Measurements from ENCODE around the gene SLC25A21.
"Not testable (repeated sequence)": the region's sequence is repeated elsewhere in the genome, so short reads cannot be mapped to it uniquely, and the experiment has no call there.

Gene SLC25A21

DNA sequence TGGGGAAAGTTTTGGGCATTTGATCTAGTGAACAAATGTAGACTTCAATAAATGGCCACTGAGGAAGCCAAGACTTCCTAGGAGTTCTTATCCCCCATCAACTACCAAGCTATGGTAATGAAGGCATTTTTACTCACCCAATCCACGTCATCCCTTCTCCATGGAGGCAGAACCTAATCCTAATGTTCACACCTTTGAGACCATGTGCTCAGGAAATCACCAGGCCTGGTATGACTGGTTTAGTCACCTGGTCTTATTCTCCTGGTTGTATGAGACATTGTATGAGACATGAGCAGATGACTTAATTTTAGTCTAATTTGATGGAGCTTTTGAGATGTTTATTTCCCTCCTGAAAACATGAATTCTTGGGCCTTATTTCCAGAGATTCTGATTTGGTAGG, 422.2 kb downstream of the SLC25A21 start:
- no peak for DNase-seq

- no peak for DNase-seq
These were observed 423.7 kb downstream of the SLC25A21 start for GRCh38 chr14:36748610-36749213.

GRCh38 chr14:36747411-36748184, 424.8 kb downstream of the SLC25A21 start:
- DNase-seq, result peak; percentile 24

DNA sequence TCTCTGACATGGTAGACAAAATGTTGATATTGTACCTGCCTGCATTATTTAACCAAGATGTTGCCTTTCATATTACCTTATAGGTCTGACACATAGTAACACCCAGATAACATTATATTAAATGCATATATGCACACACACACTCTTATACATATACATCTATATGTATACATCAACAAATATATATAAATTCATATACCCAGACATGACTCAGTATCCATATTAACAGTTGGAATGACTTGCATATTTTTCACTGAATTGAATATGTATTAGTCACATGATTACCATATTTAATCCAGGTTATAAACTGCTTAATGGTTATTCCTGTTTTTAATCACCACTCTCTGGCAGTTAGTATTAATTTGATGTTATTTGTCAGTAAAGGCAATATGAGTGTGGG, 425.5 kb downstream of the SLC25A21 start:
- DNase-seq, result no peak

GRCh38 chr14:36741858-36742257, 430.5 kb downstream of the SLC25A21 start:
- DNase-seq, result no peak

DNA sequence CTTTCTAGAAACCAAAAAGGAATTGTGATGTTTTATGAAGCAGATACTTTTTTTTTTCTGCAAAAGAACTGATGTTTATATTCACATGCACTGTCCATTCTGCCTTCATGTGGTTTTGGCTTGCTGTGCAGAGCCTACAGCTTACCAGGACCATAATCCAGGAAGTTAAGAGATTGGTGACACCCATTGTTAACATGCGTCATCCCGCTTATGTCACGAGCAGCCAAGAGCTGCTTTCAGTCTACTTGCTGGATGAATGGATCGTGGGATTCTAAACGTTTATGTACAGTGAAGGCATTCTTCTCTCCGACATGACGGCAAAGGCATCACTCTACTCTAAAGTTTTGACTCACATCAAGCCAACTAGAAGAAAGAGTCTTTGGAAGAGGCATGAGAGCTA, 434.1 kb downstream of the SLC25A21 start:
- no peak for DNase-seq

DNA sequence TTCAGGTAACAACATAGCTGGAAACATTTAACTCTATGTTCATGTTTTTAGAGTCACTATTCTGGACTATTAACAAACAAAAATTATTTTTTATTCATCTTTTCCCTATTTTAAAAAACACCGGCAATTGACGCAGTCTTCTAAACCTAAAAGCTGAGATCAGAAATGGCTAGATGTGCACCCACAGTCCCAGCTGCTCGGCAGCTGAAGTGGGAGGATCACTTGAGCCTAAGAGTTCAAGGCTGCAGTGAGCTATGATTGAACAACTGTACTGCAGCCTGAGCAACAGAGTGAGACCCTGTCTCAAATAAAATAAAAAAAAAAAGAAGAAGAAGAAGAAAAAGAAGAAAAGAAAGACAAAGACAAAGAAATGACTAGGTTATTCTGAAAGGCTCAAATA, 446.3 kb downstream of the SLC25A21 start:
- DNase-seq, result no peak

DNA sequence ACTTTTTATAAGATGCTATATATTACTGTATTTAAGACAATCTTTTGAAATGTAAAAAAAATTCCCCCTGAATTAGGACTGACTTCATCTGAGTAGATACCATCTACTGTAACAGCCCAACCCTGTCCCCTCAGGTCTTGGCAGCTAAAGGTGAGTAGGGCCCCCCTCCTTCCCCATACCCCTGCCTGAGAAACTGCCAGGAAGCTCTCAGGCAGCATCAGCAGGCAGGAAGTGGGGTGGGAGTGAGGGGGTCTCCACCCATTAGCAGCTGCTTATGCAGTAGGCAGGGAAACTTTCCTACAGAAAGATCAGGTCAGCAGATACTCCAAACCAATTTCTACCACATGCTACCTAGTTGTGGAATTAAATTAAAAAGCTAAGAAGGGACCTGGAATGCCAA, 448.2 kb downstream of the SLC25A21 start:
- no peak for DNase-seq

- no peak for DNase-seq
These were observed 448.9 kb downstream of the SLC25A21 start for GRCh38 chr14:36723530-36723929.

DNA sequence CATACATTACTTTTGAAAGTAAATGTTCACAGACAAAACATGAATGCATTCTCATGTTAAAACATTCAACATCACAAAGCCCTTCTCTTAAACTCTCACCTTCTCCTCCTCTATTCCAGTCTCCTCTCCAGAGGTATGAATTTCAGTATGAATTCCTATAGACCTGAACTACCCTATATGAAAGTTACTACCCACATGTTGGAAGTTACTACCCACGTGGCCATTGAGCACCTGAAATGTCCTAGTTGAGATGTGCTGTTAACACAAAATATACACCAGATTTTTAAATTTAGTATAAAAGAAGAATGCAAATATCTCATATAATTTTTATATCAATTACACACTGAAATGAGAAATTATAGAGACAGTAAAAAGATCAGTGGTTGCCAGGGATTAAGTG, 450.5 kb downstream of the SLC25A21 start:
- DNase-seq, result no peak

DNA sequence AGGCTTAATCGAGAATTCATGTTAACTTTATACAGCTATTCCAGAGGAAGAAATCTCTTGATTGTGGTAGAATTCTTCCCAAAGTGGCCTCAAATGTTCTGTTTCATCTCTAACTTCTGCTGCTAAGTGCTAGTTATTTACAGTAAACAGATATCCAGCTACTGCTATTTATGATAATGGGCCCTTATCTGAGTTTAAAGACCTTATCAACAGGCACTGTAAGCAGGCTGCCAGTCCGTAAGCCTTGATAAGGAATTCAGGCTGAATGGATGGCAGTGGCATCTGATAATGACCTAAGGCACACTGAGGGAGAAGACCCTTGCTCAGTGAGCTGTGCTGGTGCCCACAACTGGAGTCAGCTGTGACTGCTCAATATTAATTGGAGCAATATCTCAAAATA, 451.7 kb downstream of the SLC25A21 start:
- DNase-seq, result no peak

- DNase-seq, result no peak
These were observed 452.6 kb downstream of the SLC25A21 start for GRCh38 chr14:36719823-36720222.

DNA sequence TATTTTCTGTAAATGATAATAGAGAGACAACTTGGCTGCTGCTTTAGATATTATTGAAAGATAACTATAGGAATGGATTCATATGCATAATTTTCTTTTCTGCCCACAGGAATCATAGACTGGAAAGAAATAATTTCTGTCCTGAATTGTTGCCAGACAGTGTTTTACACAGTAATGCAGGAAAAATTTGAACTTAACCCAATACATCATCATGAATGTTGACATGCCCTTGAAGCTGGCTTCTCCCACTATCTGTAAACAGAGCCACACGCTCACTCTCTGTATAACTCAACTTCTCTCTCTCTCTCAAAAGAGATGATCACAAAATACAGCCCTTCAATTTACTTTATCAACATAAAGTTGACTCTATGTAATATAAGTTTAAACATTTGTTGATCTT, 454.2 kb downstream of the SLC25A21 start:
- no peak for DNase-seq

GRCh38 chr14:36717363-36717762, 455.0 kb downstream of the SLC25A21 start:
- no peak for DNase-seq

DNA sequence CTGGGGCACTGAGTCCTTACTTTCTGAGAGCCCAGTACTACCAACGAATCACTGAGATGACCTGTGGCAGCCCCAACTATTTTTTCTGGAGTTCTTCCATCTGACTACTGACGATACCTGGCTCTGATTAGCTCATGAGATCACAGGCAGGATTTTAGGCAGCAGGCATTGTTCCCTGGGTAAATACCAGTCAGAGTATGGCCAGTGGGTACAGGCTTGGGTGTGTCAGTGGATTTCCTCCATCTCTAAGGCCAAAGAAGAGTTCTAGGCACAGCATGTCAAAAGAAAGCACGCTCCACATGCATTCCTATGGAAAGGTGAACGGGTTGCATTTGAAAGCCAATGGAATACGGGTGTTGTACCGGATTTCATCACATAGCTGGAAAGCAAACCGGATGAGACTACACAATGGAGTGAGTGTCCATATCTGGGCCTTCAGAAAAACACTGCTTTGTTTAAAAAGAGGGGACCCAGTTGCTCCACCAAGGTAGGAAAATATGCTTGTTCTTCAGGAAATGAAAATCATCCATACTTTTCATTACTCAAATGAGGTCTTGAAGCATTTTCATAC, 455.7 kb downstream of the SLC25A21 start:
- DNase-seq, result no peak

- DNase-seq, result no peak
These were observed 458.3 kb downstream of the SLC25A21 start for GRCh38 chr14:36713960-36714703.

- no peak for DNase-seq
These were observed 464.8 kb downstream of the SLC25A21 start for GRCh38 chr14:36707570-36707969.

- DNase-seq, result no peak
These were observed 469.9 kb downstream of the SLC25A21 start for GRCh38 chr14:36702474-36702873.

DNA sequence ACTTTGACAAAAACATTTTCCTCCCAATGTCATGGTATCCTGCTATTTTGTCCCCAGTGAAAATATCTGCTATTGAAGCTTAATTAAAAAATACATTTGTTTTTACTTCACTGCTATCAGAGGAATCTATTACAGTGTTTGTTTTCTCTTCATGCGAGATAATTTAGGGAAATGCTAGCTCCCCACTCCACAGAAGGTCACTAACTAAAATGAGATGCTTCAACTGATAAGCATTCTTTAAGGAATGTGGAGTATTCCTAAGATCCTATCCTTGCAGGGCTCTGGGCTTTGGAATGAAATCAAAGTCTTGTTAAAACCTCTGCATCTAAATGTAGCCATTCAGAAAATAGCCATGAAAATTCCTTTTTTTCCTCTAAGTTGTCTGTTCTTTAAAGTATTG, 471.3 kb downstream of the SLC25A21 start:
- no peak for DNase-seq

DNA sequence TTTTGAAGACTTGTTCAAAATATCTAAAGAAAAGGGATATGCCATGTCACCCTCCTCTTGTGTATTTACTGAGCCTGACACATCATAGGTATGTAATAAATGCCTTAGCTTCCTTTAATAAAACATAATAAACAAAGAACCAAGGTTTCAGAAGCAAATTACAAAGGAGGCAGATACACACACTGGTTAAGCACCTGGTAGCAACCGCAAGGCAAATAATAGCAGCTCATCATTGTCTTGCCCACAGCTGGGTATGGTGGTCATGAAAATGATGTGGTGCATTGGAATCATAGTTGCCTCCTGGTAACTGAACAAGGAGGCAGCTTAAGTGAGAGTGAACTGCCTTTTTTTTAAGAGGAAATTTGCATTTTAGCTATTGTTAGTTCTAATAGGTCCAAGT, 471.8 kb downstream of the SLC25A21 start:
- no peak for DNase-seq

- DNase-seq, result not testable (repeated sequence)
These were observed 473.0 kb downstream of the SLC25A21 start for GRCh38 chr14:36699420-36699819.

DNA sequence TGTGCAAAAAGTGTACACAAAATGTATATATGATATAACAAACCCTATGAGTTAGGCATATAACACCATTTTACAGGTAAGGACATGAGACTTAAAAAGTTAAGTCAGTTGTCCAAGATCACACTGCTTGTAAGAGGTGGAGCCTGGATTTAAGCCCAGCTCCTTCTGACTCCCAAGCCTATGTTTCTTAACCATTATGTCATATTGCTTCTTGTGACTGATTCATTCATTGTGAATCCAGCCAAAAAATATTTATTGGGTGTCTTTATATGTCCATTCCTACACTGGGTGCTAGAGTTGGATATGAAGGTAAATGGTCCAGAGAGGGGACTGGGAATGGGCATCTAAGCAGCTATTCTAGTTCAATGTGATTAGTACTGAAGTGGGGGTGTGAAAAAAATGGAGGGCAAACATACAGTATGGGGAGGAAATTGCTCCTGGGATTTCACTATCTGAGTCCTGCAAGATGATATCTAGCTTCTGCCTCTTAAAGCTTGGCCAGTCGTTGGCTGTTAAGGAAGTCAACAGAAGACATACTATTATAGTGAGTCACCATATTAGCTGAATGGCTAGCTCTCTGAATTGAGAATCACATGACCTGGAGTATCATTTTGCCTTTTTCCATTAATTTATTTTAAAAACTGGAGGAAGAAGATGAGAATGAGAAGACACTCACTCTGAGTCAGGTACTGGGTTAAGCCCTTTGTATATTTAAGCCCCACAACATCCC, 481.9 kb downstream of the SLC25A21 start:
- no peak for DNase-seq

DNA sequence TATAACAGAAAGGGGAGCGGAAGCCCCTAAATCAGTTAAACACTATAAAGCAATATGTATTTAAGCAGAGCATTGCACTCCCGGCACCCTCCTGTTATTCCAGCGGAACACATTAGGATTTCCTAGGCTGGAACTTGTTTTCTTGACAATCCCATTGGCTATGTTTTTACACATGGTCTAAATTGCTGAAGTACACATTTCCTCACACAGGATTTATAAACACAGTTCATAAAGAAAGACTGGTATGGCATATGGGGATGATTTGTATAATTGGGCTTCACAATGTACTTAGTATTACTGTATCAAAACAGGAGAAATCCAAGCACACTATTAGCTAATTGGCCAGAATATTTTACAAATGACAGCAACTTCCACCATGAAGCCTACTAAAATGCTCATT, 487.5 kb downstream of the SLC25A21 start:
- no peak for DNase-seq

Measured in NCI-H1105 (cell line).